HL-60 (cell line): ENCODE results near the gene MLF2.
"Not testable (repeated sequence)": the region's sequence is repeated elsewhere in the genome, so short reads cannot be mapped to it uniquely, and the experiment has no call there.

Experiments
- DNase-seq, 2 experiments: peaks; one replicate each; pipeline ENCODE4 v3.0.0-alpha.2; 2010 to 2020; ENCODE audit warnings: low read depth in 1 of 2, low spot score in 1 of 2
- H3K27ac ChIP-seq: fragments of 250-450 bp; sonication (Bioruptor Pico); replicated peaks from 2 replicates; pipeline ENCODE4 v1.5.1; 2020; ENCODE audit warnings: mild to moderate bottlenecking, moderate library complexity
- H3K27me3 ChIP-seq: fragments of 250-450 bp; sonication (Bioruptor Pico); 2 replicates; pipeline ENCODE4 v1.5.1; 2021; ENCODE audit warnings: mild to moderate bottlenecking, moderate library complexity; ENCODE audit not compliant: insufficient read depth, poor library complexity, severe bottlenecking
- H3K4me3 ChIP-seq: replicated peaks from 2 replicates; pipeline ENCODE4 v1.5.1; 2011; ENCODE audit warnings: mild to moderate bottlenecking, control low read depth, low read length; ENCODE audit not compliant: insufficient read depth
- GABPA ChIP-seq: IDR thresholded peaks from 2 replicates; pipeline ENCODE4 v1.6.1; 2012; ENCODE audit warnings: low read depth
- POLR2AphosphoS5 ChIP-seq: IDR thresholded peaks from 2 replicates; pipeline ENCODE4 v1.6.1; 2012; ENCODE audit warnings: low read depth
- REST ChIP-seq: IDR thresholded peaks from 2 replicates; pipeline ENCODE4 v1.6.1; 2012; ENCODE audit warnings: low read depth; ENCODE audit not compliant: insufficient replicate concordance
- SPI1 ChIP-seq: IDR thresholded peaks from 2 replicates; pipeline ENCODE4 v1.6.1; 2012; ENCODE audit warnings: low read depth, mild to moderate bottlenecking, borderline replicate concordance
- TF ChIP-seq, protein P1 (sequence below): IDR thresholded peaks from one replicate; pipeline ENCODE4 v1.5.1; 2011; ENCODE audit warnings: low read length, control low read depth, inconsistent platforms; ENCODE audit not compliant: insufficient read depth

MLF2 gene

GRCh38 chr12:6716874-6717437 is 36.0 kb downstream of the MLF2 start:
- no peak overlapping the region for H3K27ac ChIP-seq
- DNase-seq: no peak
- no peak for TF ChIP-seq SPI1
- no peak for TF ChIP-seq REST
- no peak for TF ChIP-seq POLR2AphosphoS5
- TF ChIP-seq, protein P1, sequence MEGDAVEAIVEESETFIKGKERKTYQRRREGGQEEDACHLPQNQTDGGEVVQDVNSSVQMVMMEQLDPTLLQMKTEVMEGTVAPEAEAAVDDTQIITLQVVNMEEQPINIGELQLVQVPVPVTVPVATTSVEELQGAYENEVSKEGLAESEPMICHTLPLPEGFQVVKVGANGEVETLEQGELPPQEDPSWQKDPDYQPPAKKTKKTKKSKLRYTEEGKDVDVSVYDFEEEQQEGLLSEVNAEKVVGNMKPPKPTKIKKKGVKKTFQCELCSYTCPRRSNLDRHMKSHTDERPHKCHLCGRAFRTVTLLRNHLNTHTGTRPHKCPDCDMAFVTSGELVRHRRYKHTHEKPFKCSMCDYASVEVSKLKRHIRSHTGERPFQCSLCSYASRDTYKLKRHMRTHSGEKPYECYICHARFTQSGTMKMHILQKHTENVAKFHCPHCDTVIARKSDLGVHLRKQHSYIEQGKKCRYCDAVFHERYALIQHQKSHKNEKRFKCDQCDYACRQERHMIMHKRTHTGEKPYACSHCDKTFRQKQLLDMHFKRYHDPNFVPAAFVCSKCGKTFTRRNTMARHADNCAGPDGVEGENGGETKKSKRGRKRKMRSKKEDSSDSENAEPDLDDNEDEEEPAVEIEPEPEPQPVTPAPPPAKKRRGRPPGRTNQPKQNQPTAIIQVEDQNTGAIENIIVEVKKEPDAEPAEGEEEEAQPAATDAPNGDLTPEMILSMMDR: no peak
- TF ChIP-seq GABPA: no peak
- no peaks in the 10 kb centered on the region for H3K27me3 ChIP-seq
- H3K4me3 ChIP-seq: no peak overlapping the region

GRCh38 chr12:6716031-6716873 is 36.7 kb downstream of the MLF2 start:
- not testable (repeated sequence) for DNase-seq, H3K27me3 ChIP-seq, H3K4me3 ChIP-seq, H3K27ac ChIP-seq

DNA sequence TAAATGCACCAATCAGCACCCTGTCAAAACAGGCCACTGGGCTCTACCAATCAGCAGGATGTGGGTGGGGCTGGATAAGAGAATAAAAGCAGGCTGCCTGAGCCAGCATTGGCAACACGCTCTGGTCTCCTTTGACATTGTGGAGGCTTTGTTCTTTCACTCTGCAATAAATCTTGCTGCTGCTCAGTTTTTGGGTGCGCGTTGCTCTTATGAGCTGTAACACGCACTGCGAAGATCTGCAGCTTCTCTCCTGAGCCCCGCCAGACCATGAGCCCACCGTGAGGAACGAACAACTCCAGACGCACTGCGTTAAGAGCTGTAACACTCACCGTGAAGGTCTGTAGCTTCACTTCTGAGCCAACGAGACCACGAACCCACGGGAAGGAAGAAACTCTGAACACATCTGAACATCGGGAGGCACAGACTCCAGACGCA is 44.0 kb downstream of the MLF2 start:
- TF ChIP-seq REST (no peak), GABPA (no peak), POLR2AphosphoS5 (no peak), SPI1 (no peak)
- TF ChIP-seq, protein P1: no peak
- DNase-seq: no peak
- Histone ChIP-seq H3K27me3 (peaks cover 6% of the 10 kb centered on the region), H3K4me3 (no peak overlapping the region), H3K27ac (no peak overlapping the region)

DNA sequence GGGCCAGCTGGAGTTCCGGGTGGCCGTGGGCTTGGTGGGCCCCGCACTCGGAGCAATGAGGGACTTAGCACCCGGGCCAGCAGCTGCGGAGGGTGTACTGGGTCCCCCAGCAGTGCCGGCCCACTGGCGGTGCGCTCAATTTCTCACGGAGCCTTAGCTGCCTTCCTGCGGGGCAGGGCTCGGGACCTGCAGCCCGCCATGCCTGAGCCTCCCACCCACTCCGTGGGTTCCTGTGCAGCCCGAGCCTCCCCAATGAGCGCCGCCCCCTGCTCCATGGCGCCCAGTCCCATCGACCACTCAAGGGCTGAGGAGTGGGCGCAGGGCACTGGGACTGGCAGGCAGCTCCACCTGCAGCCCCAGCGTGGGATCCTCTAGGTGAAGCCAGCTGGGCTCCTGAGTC is 44.6 kb downstream of the MLF2 start:
- H3K27me3 ChIP-seq: peaks cover 11% of the 10 kb centered on the region
- not testable (repeated sequence) for H3K27ac ChIP-seq, DNase-seq, H3K4me3 ChIP-seq

DNA sequence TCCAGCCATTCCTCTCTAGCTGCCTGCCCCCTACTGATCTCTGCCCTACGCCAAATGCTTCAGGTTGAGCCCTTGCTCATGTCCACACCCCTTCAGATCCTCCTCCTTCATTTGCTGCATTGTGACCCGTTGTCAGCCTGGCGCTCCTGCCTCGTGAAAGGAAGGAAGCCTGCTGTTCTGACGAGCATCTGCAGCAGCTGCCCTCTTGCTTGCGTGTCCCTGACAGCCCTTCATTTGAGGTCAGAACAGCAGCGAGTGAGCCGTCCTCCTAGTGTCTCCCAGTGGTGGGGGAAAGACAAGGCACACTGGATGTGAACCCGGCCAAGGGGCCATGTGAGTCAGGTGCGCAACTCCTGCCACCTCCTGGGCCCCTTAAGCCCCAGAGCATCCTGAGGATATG is 49.3 kb downstream of the MLF2 start:
- Histone ChIP-seq H3K27me3 (peaks cover 47% of the 10 kb centered on the region), H3K4me3 (no peak overlapping the region), H3K27ac (no peak overlapping the region)
- no peak for TF ChIP-seq SPI1
- no peak for TF ChIP-seq REST
- TF ChIP-seq GABPA: no peak
- TF ChIP-seq, protein P1: no peak
- no peak for TF ChIP-seq POLR2AphosphoS5
- DNase-seq: peak in 1 of 2 experiments; percentile 33
